Thymus (tissue), 11 donors: Measurements from ENCODE around the gene SRSF7. TPM values are rescaled to one million over a fixed set of nuclear protein-coding genes. Genes with fewer than 3 reads are reported as not detected.

Experiments
- DNase-seq, 9 donors: peaks; one replicate each; pipeline ENCODE4 v3.0.0-alpha.2; 2013; ENCODE audit warnings: low spot score in 9 of 9, low read depth in 6 of 9, missing footprints in 1 of 9
- H3K27ac ChIP-seq, 2 donors: one replicate each; pipeline ENCODE4 v1.5.1; 2013; ENCODE audit warnings: control low read depth in 1 of 2, low read depth in 1 of 2, low read length in 1 of 2, mild to moderate bottlenecking in 1 of 2, moderate library complexity in 1 of 2
- H3K27me3 ChIP-seq, 2 donors: one replicate each; pipeline ENCODE4 v1.5.1; 2013; ENCODE audit warnings: low read length in 1 of 2; ENCODE audit not compliant: control insufficient read depth in 2 of 2, insufficient read depth in 1 of 2
- H3K36me3 ChIP-seq, 2 donors: one replicate each; pipeline ENCODE4 v1.5.1; 2013; ENCODE audit warnings: low read length in 1 of 2, mild to moderate bottlenecking in 1 of 2, moderate library complexity in 1 of 2; ENCODE audit not compliant: control insufficient read depth in 2 of 2, insufficient read depth in 2 of 2
- H3K4me1 ChIP-seq, 2 donors: one replicate each; pipeline ENCODE4 v1.5.1; 2013; ENCODE audit warnings: low read length in 2 of 2; ENCODE audit not compliant: control insufficient read depth in 2 of 2, insufficient read depth in 2 of 2
- H3K4me3 ChIP-seq, 2 donors: one replicate each; pipeline ENCODE4 v1.5.1; 2013; ENCODE audit warnings: low read length in 2 of 2, control low read depth in 1 of 2, mild to moderate bottlenecking in 1 of 2
- H3K9me3 ChIP-seq, 2 donors: one replicate each; pipeline ENCODE4 v1.5.1; 2013; ENCODE audit warnings: low read length in 1 of 2, mild to moderate bottlenecking in 1 of 2; ENCODE audit not compliant: control insufficient read depth in 2 of 2, insufficient read depth in 1 of 2
- WGBS: extraction: QIAGEN DNeasy Blood & Tissue Kit; methylation state at CpG from one replicate; pipeline ENCODE4 v1.1.7; 2013; 5-methylcytosine and 5-hydroxymethylcytosine counted together
- polyA plus RNA-seq: library from polyadenylated mRNA; stranded (reverse); fragments of 200-250 nt; gene quantifications from one replicate; pipeline ENCODE4 v1.2.3, GENCODE V29; 2013
- total RNA-seq: library from RNA; stranded (reverse); fragments of 120-200 nt; gene quantifications from one replicate; pipeline ENCODE4 v1.2.4, GENCODE V29; 2013
- donor health status: healthy.

Gene SRSF7
- total and polyA plus RNA-seq, 2 donors = 204 to 244 TPM

- WGBS = 85% methylated on average over 8 of the region's 8 CpGs
- H3K4me3 ChIP-seq = no peak overlapping the region
- peak overlapping the region in 1 of 2 donors; percentile 42 for H3K27ac ChIP-seq
- DNase-seq = no peak
- no peaks in the 10 kb centered on the region for H3K27me3 ChIP-seq
- peaks cover 3 to 6% of the 10 kb centered on the region in 2 donors for H3K36me3 ChIP-seq
- peaks cover 0 to 17% of the 10 kb centered on the region in 2 donors for H3K4me1 ChIP-seq
- no peaks in the 10 kb centered on the region for H3K9me3 ChIP-seq
Measured at GRCh38 chr2:38697116-38697840, 53.9 kb downstream of the SRSF7 start.

Other genes with a start within 250 kb of the SRSF7 start
- 54.0 TPM for gene HNRNPLL, start 148.4 kb downstream of the SRSF7 start, total RNA-seq
- 24.1 TPM for gene HNRNPLL, start 148.4 kb downstream of the SRSF7 start, polyA plus RNA-seq
- gene GALM, start 85.2 kb downstream of the SRSF7 start, total RNA-seq = 12.0 TPM
- 10.0 TPM for gene GALM, start 85.2 kb downstream of the SRSF7 start, polyA plus RNA-seq
- 18.2 TPM for gene GEMIN6, start 26.8 kb upstream of the SRSF7 start, total RNA-seq
- 13.0 TPM for gene GEMIN6, start 26.8 kb upstream of the SRSF7 start, polyA plus RNA-seq
- 13.8 TPM for gene DHX57, start 124.6 kb upstream of the SRSF7 start, total RNA-seq
- gene DHX57, start 124.6 kb upstream of the SRSF7 start, polyA plus RNA-seq = 14.0 TPM
- gene MORN2, start 124.6 kb upstream of the SRSF7 start, total RNA-seq = 10.8 TPM
- 26.8 TPM for gene MORN2, start 124.6 kb upstream of the SRSF7 start, polyA plus RNA-seq
- 0.33 TPM for gene ARHGEF33, start 138.5 kb upstream of the SRSF7 start, total RNA-seq
- gene ARHGEF33, start 138.5 kb upstream of the SRSF7 start, polyA plus RNA-seq = 0.55 TPM